Breast epithelium (tissue), 3 donors: ENCODE data around the gene COBLL1.

Source experiments
- POLR2A ChIP-seq: fragments of 450-650 bp; IDR thresholded peaks from one replicate; pipeline ENCODE4 v1.6.1; 2016; ENCODE audit warnings: antibody characterized with exemption, mild to moderate bottlenecking, moderate library complexity
- POLR2AphosphoS5 ChIP-seq, 3 donors: sonication (generic); formaldehyde crosslinking; IDR thresholded peaks; one replicate each; pipeline ENCODE4 v1.6.1; 2017; ENCODE audit warnings: antibody characterized with exemption in 3 of 3
- TF ChIP-seq, protein P1 (sequence below), 3 donors: fragments of 450-650 bp; IDR thresholded peaks; one replicate each; pipeline ENCODE4 v1.5.1; 2016 to 2017; ENCODE audit warnings: antibody characterized with exemption in 3 of 3, mild to moderate bottlenecking in 3 of 3, moderate library complexity in 3 of 3

GRCh38 chr2:164690361-164690760 lies 151.3 kb downstream of the COBLL1 start:
- TF ChIP-seq POLR2A (no peak), POLR2AphosphoS5 (IDR thresholded peaks at IDR 0.05) (no peak)
- TF ChIP-seq, protein P1, sequence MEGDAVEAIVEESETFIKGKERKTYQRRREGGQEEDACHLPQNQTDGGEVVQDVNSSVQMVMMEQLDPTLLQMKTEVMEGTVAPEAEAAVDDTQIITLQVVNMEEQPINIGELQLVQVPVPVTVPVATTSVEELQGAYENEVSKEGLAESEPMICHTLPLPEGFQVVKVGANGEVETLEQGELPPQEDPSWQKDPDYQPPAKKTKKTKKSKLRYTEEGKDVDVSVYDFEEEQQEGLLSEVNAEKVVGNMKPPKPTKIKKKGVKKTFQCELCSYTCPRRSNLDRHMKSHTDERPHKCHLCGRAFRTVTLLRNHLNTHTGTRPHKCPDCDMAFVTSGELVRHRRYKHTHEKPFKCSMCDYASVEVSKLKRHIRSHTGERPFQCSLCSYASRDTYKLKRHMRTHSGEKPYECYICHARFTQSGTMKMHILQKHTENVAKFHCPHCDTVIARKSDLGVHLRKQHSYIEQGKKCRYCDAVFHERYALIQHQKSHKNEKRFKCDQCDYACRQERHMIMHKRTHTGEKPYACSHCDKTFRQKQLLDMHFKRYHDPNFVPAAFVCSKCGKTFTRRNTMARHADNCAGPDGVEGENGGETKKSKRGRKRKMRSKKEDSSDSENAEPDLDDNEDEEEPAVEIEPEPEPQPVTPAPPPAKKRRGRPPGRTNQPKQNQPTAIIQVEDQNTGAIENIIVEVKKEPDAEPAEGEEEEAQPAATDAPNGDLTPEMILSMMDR (IDR thresholded peaks at IDR 0.05): no peak
